Trophoblast cell (in vitro differentiated cells and primary cell): ENCODE results near the gene CLEC4G.

Experiments
- DNase-seq, 2 donors: peaks; one replicate each; pipeline ENCODE4 v3.0.0-alpha.2; 2016
- H2AFZ ChIP-seq: 2 replicates; pipeline ENCODE4 v1.6.1; 2013; ENCODE audit warnings: low read length, moderate library complexity, mild to moderate bottlenecking; ENCODE audit not compliant: insufficient read depth, poor library complexity
- H2AK5ac ChIP-seq: 2 replicates; pipeline ENCODE4 v1.6.1; 2013; ENCODE audit warnings: mild to moderate bottlenecking, low read length
- H2BK120ac ChIP-seq: 2 replicates; pipeline ENCODE4 v1.6.1; 2013; ENCODE audit warnings: low read length, mild to moderate bottlenecking, moderate library complexity; ENCODE audit not compliant: insufficient read depth, poor library complexity
- H2BK12ac ChIP-seq: 2 replicates; pipeline ENCODE4 v1.6.1; 2013; ENCODE audit warnings: mild to moderate bottlenecking, low read length, moderate library complexity
- H2BK5ac ChIP-seq: 2 replicates; pipeline ENCODE4 v1.6.1; 2013; ENCODE audit warnings: low read length, low read depth, moderate library complexity, mild to moderate bottlenecking; ENCODE audit not compliant: poor library complexity
- H3K14ac ChIP-seq: 2 replicates; pipeline ENCODE4 v1.6.1; 2013; ENCODE audit warnings: mild to moderate bottlenecking, low read length
- H3K18ac ChIP-seq: 2 replicates; pipeline ENCODE4 v1.6.1; 2013; ENCODE audit warnings: mild to moderate bottlenecking, low read length
- H3K23ac ChIP-seq: 2 replicates; pipeline ENCODE4 v1.6.1; 2013; ENCODE audit warnings: low read length
- H3K27ac ChIP-seq: 2 replicates; pipeline ENCODE4 v1.5.1; 2013; ENCODE audit warnings: low read depth, mild to moderate bottlenecking, inconsistent platforms, low read length, moderate library complexity
- H3K27me3 ChIP-seq: 2 replicates; pipeline ENCODE4 v1.6.1; 2013; ENCODE audit warnings: inconsistent platforms, mild to moderate bottlenecking, low read length, moderate library complexity; ENCODE audit not compliant: insufficient read depth
- H3K36me3 ChIP-seq, 2 experiments: 1 replicate in 1 of 2; 2 replicates in 1 of 2; pipeline ENCODE4 v1.6.1; 2013; ENCODE audit warnings: low read length in 2 of 2, mild to moderate bottlenecking in 2 of 2, moderate library complexity in 1 of 2; ENCODE audit not compliant: insufficient read depth in 2 of 2, control insufficient read depth in 1 of 2
- H3K4ac ChIP-seq: 2 replicates; pipeline ENCODE4 v1.6.1; 2013; ENCODE audit warnings: low read depth, mild to moderate bottlenecking, low read length, moderate library complexity
- H3K4me1 ChIP-seq, 2 experiments: 1 replicate in 1 of 2; 2 replicates in 1 of 2; pipeline ENCODE4 v1.6.1; 2013; ENCODE audit warnings: low read length in 2 of 2, mild to moderate bottlenecking in 2 of 2, moderate library complexity in 1 of 2; ENCODE audit not compliant: insufficient read depth in 2 of 2, control insufficient read depth in 1 of 2
- H3K4me2 ChIP-seq: 2 replicates; pipeline ENCODE4 v1.6.1; 2013; ENCODE audit warnings: inconsistent platforms, mild to moderate bottlenecking, low read length, moderate library complexity
- H3K4me3 ChIP-seq: 2 replicates; pipeline ENCODE4 v1.5.1; 2013; ENCODE audit warnings: mild to moderate bottlenecking, low read depth, low read length, inconsistent platforms
- H3K79me1 ChIP-seq: one replicate; pipeline ENCODE4 v1.6.1; 2013; ENCODE audit warnings: low read length
- H3K79me2 ChIP-seq: 2 replicates; pipeline ENCODE4 v1.6.1; 2013; ENCODE audit warnings: low read length, mild to moderate bottlenecking; ENCODE audit not compliant: control insufficient read depth, insufficient read depth, poor library complexity
- H3K9ac ChIP-seq: 2 replicates; pipeline ENCODE4 v1.6.1; 2013; ENCODE audit warnings: mild to moderate bottlenecking, low read length
- H3K9me3 ChIP-seq: 2 replicates; pipeline ENCODE4 v1.6.1; 2013; ENCODE audit warnings: low read depth, mild to moderate bottlenecking, control low read depth, inconsistent platforms, low read length; ENCODE audit not compliant: insufficient read depth
- H4K12ac ChIP-seq: 2 replicates; pipeline ENCODE4 v1.6.1; 2013; ENCODE audit warnings: low read depth, mild to moderate bottlenecking, low read length, moderate library complexity
- H4K8ac ChIP-seq: 2 replicates; pipeline ENCODE4 v1.6.1; 2013; ENCODE audit warnings: low read depth, mild to moderate bottlenecking, low read length, moderate library complexity
- H4K91ac ChIP-seq: one replicate; pipeline ENCODE4 v1.6.1; 2013; ENCODE audit warnings: low read depth, mild to moderate bottlenecking, low read length, moderate library complexity
- WGBS: extraction: QIAGEN DNeasy Blood & Tissue Kit; methylation state at CpG from one replicate; pipeline ENCODE4 v1.1.7; 2013; ENCODE audit warnings: missing lambda C conversion rate; ENCODE audit not compliant: insufficient read length, insufficient coverage; ENCODE audit errors: extremely low coverage; 5-methylcytosine and 5-hydroxymethylcytosine counted together

The CLEC4G gene

DNA sequence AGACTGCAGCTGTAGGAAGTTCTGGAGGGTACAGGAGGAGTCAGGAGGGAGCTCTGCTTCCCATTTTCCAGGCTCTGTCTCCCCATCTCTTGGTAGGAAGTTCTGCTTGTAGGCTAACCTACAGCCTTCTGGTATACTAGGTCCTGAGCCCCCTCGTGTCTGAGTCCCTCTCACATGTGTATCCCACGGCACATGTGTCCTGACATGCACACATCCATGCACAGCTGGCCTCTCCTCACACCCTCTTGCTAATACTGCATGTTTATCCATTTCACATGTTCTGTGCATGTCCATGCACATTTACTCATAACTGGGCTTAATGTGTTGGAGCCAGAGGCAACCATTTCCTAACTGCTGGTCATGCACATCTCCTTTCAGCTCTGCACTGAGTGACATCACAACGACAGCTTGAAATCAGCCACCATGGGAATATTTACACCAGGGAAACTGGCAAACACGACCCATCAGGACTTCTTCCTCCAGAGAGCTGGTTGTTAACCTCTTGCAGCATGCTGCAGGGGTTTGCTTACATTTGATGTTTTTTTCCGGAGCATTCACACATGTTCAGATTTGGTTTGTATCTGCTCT lies 12.4 kb upstream of the CLEC4G start:
- H3K9ac ChIP-seq, result no peak overlapping the region
- H4K91ac ChIP-seq, result no peak overlapping the region
- H3K36me3 ChIP-seq, result no peaks in the 10 kb centered on the region
- no peak overlapping the region for H3K18ac ChIP-seq
- no peak overlapping the region for H2BK12ac ChIP-seq
- no peaks in the 10 kb centered on the region for H3K4me1 ChIP-seq
- H2BK120ac ChIP-seq, result no peak overlapping the region
- no peak overlapping the region for H2BK5ac ChIP-seq
- no CpG with 5 or more reads among the region's 5 CpGs for WGBS
- H3K4me3 ChIP-seq, result no peak overlapping the region
- H2AFZ ChIP-seq, result no peak overlapping the region
- H3K79me2 ChIP-seq, result no peaks in the 10 kb centered on the region
- H3K79me1 ChIP-seq, result no peaks in the 10 kb centered on the region
- H3K27ac ChIP-seq, result no peak overlapping the region
- no peak overlapping the region for H3K14ac ChIP-seq
- H3K27me3 ChIP-seq, result no peaks in the 10 kb centered on the region
- H4K12ac ChIP-seq, result no peak overlapping the region
- no peak overlapping the region for H3K4ac ChIP-seq
- H2AK5ac ChIP-seq, result no peak overlapping the region
- H3K9me3 ChIP-seq, result no peaks in the 10 kb centered on the region
- H3K4me2 ChIP-seq, result no peak overlapping the region
- no peak overlapping the region for H4K8ac ChIP-seq
- H3K23ac ChIP-seq, result no peak overlapping the region
- DNase-seq, result no peak

DNA sequence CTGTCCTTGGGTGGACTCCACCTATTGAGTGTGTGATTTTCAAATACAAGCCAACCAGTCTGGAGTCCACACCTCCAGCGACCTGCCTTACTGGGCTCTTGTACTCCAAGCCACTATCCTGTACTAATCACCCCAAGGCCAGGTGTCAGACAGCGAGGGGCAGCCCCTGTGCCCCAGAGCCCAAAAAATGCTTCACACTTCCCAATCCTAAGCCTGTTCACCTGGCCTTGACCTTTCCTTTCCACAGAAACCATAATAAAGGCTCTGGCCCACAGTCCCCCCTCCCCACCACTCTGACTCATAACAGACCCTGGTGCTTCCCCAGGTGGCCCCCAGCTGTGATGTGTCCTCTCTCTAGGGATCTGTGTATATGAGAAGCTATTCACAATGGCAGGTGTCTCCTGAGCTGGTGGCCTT lies 11.5 kb upstream of the CLEC4G start:
- Histone ChIP-seq H2AK5ac (no peak overlapping the region), H3K9me3 (no peaks in the 10 kb centered on the region), H3K27ac (no peak overlapping the region), H4K12ac (no peak overlapping the region), H4K91ac (no peak overlapping the region), H3K4ac (no peak overlapping the region), H3K23ac (no peak overlapping the region), H3K14ac (no peak overlapping the region), H2BK120ac (no peak overlapping the region), H3K27me3 (no peaks in the 10 kb centered on the region), H3K4me3 (no peak overlapping the region), H3K4me1 (no peaks in the 10 kb centered on the region), H3K36me3 (no peaks in the 10 kb centered on the region), H3K79me1 (no peaks in the 10 kb centered on the region), H3K18ac (no peak overlapping the region), H2BK12ac (no peak overlapping the region), H4K8ac (no peak overlapping the region), H3K4me2 (no peak overlapping the region), H2AFZ (no peak overlapping the region), H3K79me2 (no peaks in the 10 kb centered on the region), H3K9ac (no peak overlapping the region), H2BK5ac (no peak overlapping the region)
- no CpG with 5 or more reads among the region's 2 CpGs for WGBS
- no peak for DNase-seq

DNA sequence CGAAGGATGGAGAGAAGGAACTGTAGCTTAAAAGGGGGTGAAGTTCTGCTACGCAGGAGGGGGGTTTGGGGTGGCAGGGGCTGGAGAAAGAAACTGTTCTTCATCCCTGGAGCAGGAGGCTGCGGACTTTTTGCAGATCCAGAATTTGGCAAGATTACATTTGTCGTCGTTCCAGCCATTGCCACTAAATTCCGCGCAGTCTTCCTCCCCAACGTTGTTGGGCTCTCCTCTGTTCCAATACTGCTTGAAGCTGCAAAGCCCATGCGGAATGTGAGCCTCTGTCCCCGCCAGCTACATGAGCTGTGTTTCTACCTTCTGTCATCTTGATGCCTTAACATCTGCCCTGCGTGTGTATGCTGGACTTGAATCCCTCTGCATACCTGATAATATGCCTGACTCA lies 11.1 kb upstream of the CLEC4G start:
- no peaks in the 10 kb centered on the region for H3K36me3 ChIP-seq
- no peak overlapping the region for H2AK5ac ChIP-seq
- DNase-seq, result peak in 1 of 2 donors; percentile 22
- no peak overlapping the region for H2BK5ac ChIP-seq
- H3K27me3 ChIP-seq, result no peaks in the 10 kb centered on the region
- H3K23ac ChIP-seq, result no peak overlapping the region
- no peak overlapping the region for H3K9ac ChIP-seq
- H2BK12ac ChIP-seq, result no peak overlapping the region
- H3K4me1 ChIP-seq, result no peaks in the 10 kb centered on the region
- no peak overlapping the region for H4K91ac ChIP-seq
- WGBS, result no CpG with 5 or more reads among the region's 11 CpGs
- no peak overlapping the region for H2AFZ ChIP-seq
- H3K4ac ChIP-seq, result no peak overlapping the region
- H3K9me3 ChIP-seq, result no peaks in the 10 kb centered on the region
- H2BK120ac ChIP-seq, result no peak overlapping the region
- H3K79me2 ChIP-seq, result no peaks in the 10 kb centered on the region
- H3K18ac ChIP-seq, result no peak overlapping the region
- H4K12ac ChIP-seq, result no peak overlapping the region
- H3K14ac ChIP-seq, result no peak overlapping the region
- no peak overlapping the region for H3K27ac ChIP-seq
- no peak overlapping the region for H3K4me3 ChIP-seq
- no peaks in the 10 kb centered on the region for H3K79me1 ChIP-seq
- no peak overlapping the region for H4K8ac ChIP-seq
- H3K4me2 ChIP-seq, result no peak overlapping the region

DNA sequence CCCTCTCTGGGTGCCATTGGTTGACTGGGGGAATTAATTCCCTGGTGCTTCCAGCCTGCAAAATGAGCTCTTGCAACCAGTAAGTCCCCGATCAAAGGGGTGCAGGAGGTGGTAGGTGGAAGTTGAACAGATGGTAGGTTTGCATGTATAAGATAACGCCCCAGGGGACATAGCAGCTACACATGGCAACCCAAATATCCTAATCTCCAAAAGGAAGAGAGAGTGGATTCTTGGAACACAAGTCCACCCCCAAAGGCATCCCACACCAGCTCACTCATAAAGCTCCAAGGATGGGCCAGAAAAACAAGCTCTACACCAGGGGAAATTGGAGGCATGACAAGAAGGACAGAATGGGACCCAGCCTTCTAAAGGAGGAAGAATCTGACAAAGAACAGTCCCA lies 10.7 kb upstream of the CLEC4G start:
- Histone ChIP-seq H4K12ac (no peak overlapping the region), H3K4me3 (no peak overlapping the region), H3K36me3 (no peaks in the 10 kb centered on the region), H4K91ac (no peak overlapping the region), H3K9ac (no peak overlapping the region), H2BK5ac (no peak overlapping the region), H3K4ac (no peak overlapping the region), H2AFZ (no peak overlapping the region), H2BK12ac (no peak overlapping the region), H4K8ac (no peak overlapping the region), H3K4me1 (no peaks in the 10 kb centered on the region), H3K79me2 (no peaks in the 10 kb centered on the region), H2BK120ac (no peak overlapping the region), H3K23ac (no peak overlapping the region), H2AK5ac (no peak overlapping the region), H3K14ac (no peak overlapping the region), H3K4me2 (no peak overlapping the region), H3K27me3 (no peaks in the 10 kb centered on the region), H3K18ac (no peak overlapping the region), H3K9me3 (no peaks in the 10 kb centered on the region), H3K79me1 (no peaks in the 10 kb centered on the region), H3K27ac (no peak overlapping the region)
- WGBS, result no CpG with 5 or more reads among the region's 2 CpGs
- no peak for DNase-seq
